ENCODE results near the gene TOB2.

Gene TOB2

DNA sequence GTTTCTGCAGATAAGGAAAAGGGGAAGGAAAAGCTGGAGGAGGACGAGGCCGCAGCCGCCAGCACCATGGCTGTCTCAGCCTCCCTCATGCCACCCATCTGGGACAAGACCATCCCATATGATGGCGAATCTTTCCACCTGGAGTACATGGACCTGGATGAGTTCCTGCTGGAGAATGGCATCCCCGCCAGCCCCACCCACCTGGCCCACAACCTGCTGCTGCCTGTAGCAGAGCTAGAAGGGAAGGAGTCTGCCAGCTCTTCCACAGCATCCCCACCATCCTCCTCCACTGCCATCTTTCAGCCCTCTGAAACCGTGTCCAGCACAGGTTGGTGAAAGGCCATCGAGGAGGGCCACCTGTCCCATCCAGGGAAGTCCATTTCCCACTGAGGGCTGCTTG lies 59.3 kb downstream of the TOB2 start:
- no peak for DNase-seq (ENCODE audit: low read depth in 2 of 2)

DNA sequence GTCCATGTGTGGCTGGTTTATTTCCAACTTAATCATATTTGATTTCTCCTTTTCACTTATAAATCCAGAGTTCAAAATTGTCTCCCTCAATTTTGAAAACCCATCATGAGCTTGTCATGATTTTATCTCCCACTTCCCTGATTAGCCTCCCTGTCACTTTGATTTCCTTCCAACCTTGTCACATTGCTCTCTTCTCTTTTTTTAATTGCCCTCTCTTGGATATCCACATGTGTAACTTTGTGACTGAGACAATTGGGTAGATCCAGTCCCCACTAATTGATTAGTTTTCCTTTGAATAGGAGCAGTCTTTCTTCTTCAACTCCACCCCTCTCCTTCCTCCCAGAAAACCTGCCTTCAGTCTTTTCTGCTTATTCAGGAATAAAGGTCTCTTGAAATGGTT lies 62.5 kb downstream of the TOB2 start:
- DNase-seq (ENCODE audit: low read depth in 2 of 2) = no peak

All from activated CD8-positive, alpha-beta memory T cell treated with anti-CD3 and anti-CD28 coated beads for 4 hours (primary cell).